Epithelial cell of proximal tubule (primary cell): Measurements from ENCODE around the gene ASB18. TPM values are rescaled to one million over a fixed set of nuclear protein-coding genes. Genes with fewer than 3 reads are reported as not detected.

ENCODE experiments used
- DNase-seq: peaks from one replicate; pipeline ENCODE4 v3.0.0-alpha.2; 2011; ENCODE audit warnings: low read depth
- H3K4me3 ChIP-seq: 2 replicates; pipeline ENCODE4 v1.5.1; 2011; ENCODE audit warnings: low read depth, mild to moderate bottlenecking, low read length
- CTCF ChIP-seq: conservative IDR thresholded peaks from 2 replicates; pipeline ENCODE4 v1.5.1; 2012; ENCODE audit warnings: low read depth, mild to moderate bottlenecking, low read length
- total RNA-seq: library from RNA; depleted of rRNA; stranded (reverse); fragments of >200 nt; gene quantifications from 2 replicates; pipeline ENCODE4 v1.2.3, GENCODE V29; 2015

ASB18 gene
- total RNA-seq, 1 donor from 2014 or later: not detected

GRCh38 chr2:236176951-236177350 lies 87.3 kb downstream of the ASB18 start:
- H3K4me3 ChIP-seq: no peak overlapping the region
- no peak for TF ChIP-seq CTCF
- DNase-seq: no peak

GRCh38 chr2:236176417-236176816 lies 87.8 kb downstream of the ASB18 start:
- no peak for DNase-seq
- peak; percentile 74 for TF ChIP-seq CTCF
- H3K4me3 ChIP-seq: no peak overlapping the region

GRCh38 chr2:236175548-236176150 lies 88.6 kb downstream of the ASB18 start:
- H3K4me3 ChIP-seq: no peak overlapping the region
- no peak for DNase-seq
- TF ChIP-seq CTCF: no peak

GRCh38 chr2:236173729-236174607 lies 90.2 kb downstream of the ASB18 start:
- no peak for TF ChIP-seq CTCF
- DNase-seq: no peak
- no peak overlapping the region for H3K4me3 ChIP-seq

GRCh38 chr2:236173036-236173728 lies 91.0 kb downstream of the ASB18 start:
- no peak for DNase-seq
- TF ChIP-seq CTCF: no peak
- no peak overlapping the region for H3K4me3 ChIP-seq

GRCh38 chr2:236172255-236173035 lies 91.8 kb downstream of the ASB18 start:
- no peak for TF ChIP-seq CTCF
- no peak for DNase-seq
- no peak overlapping the region for H3K4me3 ChIP-seq
